H9 (cell line): ENCODE results near the gene CFAP100. TPM values are rescaled to one million over a fixed set of nuclear protein-coding genes. Genes with fewer than 3 reads are reported as not detected.

Experiments
- DNase-seq: peaks from one replicate; pipeline ENCODE4 v3.0.0-alpha.2; 2017
- H2AFZ ChIP-seq: one replicate; pipeline ENCODE4 v1.6.1; 2013; ENCODE audit warnings: mild to moderate bottlenecking, low read length, control low read depth, moderate library complexity
- H2AK5ac ChIP-seq: 2 replicates; pipeline ENCODE4 v1.6.1; 2013; ENCODE audit warnings: low read length, control low read depth, mixed read lengths; ENCODE audit not compliant: insufficient read length
- H2BK120ac ChIP-seq: one replicate; pipeline ENCODE4 v1.6.1; 2013; ENCODE audit warnings: low read depth, mild to moderate bottlenecking, low read length, control low read depth, inconsistent platforms; ENCODE audit not compliant: poor library complexity, severe bottlenecking
- H2BK12ac ChIP-seq: 2 replicates; pipeline ENCODE4 v1.6.1; 2013; ENCODE audit warnings: low read length, control low read depth, mixed read lengths, low read depth; ENCODE audit not compliant: insufficient read length
- H2BK15ac ChIP-seq: 2 replicates; pipeline ENCODE4 v1.6.1; 2013; ENCODE audit warnings: low read depth, low read length, control low read depth
- H2BK20ac ChIP-seq: one replicate; pipeline ENCODE4 v1.6.1; 2013; ENCODE audit warnings: low read depth, mild to moderate bottlenecking, low read length, control low read depth, inconsistent platforms; ENCODE audit not compliant: poor library complexity, severe bottlenecking
- H2BK5ac ChIP-seq: 2 replicates; pipeline ENCODE4 v1.6.1; 2013; ENCODE audit warnings: low read length, control low read depth, mixed read lengths; ENCODE audit not compliant: insufficient read length
- H3K14ac ChIP-seq: 2 replicates; pipeline ENCODE4 v1.6.1; 2013; ENCODE audit warnings: low read length, control low read depth; ENCODE audit not compliant: insufficient read depth
- H3K18ac ChIP-seq: 2 replicates; pipeline ENCODE4 v1.6.1; 2013; ENCODE audit warnings: low read depth, mild to moderate bottlenecking, mixed read lengths, low read length, control low read depth; ENCODE audit not compliant: insufficient read length
- H3K23ac ChIP-seq: 2 replicates; pipeline ENCODE4 v1.6.1; 2013; ENCODE audit warnings: low read length, control low read depth, mixed read lengths, low read depth; ENCODE audit not compliant: insufficient read length
- H3K23me2 ChIP-seq: 2 replicates; pipeline ENCODE4 v1.6.1; 2013; ENCODE audit warnings: low read depth, mild to moderate bottlenecking, mixed read lengths, low read length, control low read depth; ENCODE audit not compliant: insufficient read length, poor library complexity, severe bottlenecking
- H3K27ac ChIP-seq: 2 replicates; pipeline ENCODE4 v1.5.1; 2013; ENCODE audit warnings: low read length, control low read depth, mixed read lengths, low read depth; ENCODE audit not compliant: insufficient read length
- H3K27me3 ChIP-seq: 2 replicates; pipeline ENCODE4 v1.6.1; 2013; ENCODE audit warnings: low read length, control low read depth, inconsistent platforms; ENCODE audit not compliant: insufficient read depth
- H3K4ac ChIP-seq: 2 replicates; pipeline ENCODE4 v1.6.1; 2013; ENCODE audit warnings: low read depth, mild to moderate bottlenecking, control low read depth, inconsistent platforms, low read length, moderate library complexity
- H3K4me1 ChIP-seq: 2 replicates; pipeline ENCODE4 v1.6.1; 2013; ENCODE audit warnings: low read length, control low read depth, inconsistent platforms; ENCODE audit not compliant: insufficient read depth
- H3K4me2 ChIP-seq: 2 replicates; pipeline ENCODE4 v1.6.1; 2013; ENCODE audit warnings: low read length, control low read depth, mixed read lengths; ENCODE audit not compliant: insufficient read length, insufficient read depth
- H3K56ac ChIP-seq: 2 replicates; pipeline ENCODE4 v1.6.1; 2013; ENCODE audit warnings: low read depth, mild to moderate bottlenecking, mixed read lengths, low read length, control low read depth; ENCODE audit not compliant: insufficient read length
- H3K79me1 ChIP-seq: 2 replicates; pipeline ENCODE4 v1.6.1; 2013; ENCODE audit warnings: low read depth, mild to moderate bottlenecking, moderate library complexity, low read length, control low read depth, inconsistent platforms; ENCODE audit not compliant: insufficient read depth, poor library complexity, severe bottlenecking
- H3K79me2 ChIP-seq: 2 replicates; pipeline ENCODE4 v1.6.1; 2013; ENCODE audit warnings: low read length, control low read depth, inconsistent platforms; ENCODE audit not compliant: insufficient read depth
- H3K9ac ChIP-seq: 2 replicates; pipeline ENCODE4 v1.6.1; 2013; ENCODE audit warnings: low read length, control low read depth, mixed read lengths; ENCODE audit not compliant: insufficient read length; ENCODE audit errors: extremely low read depth
- H3K9me3 ChIP-seq: one replicate; pipeline ENCODE4 v1.6.1; 2013; ENCODE audit warnings: low read depth, low read length, inconsistent platforms; ENCODE audit not compliant: control insufficient read depth
- H3T11ph ChIP-seq: one replicate; pipeline ENCODE4 v1.6.1; 2013; ENCODE audit warnings: mild to moderate bottlenecking, low read length, control low read depth, inconsistent platforms
- H4K20me1 ChIP-seq: one replicate; pipeline ENCODE4 v1.6.1; 2013; ENCODE audit not compliant: control insufficient read depth, insufficient read length, insufficient read depth
- H4K5ac ChIP-seq: 2 replicates; pipeline ENCODE4 v1.6.1; 2013; ENCODE audit warnings: low read depth, mild to moderate bottlenecking, mixed read lengths, low read length, control low read depth; ENCODE audit not compliant: insufficient read length
- H4K8ac ChIP-seq: replicated peaks from 2 replicates; pipeline ENCODE4 v1.6.1; 2013; ENCODE audit warnings: low read length, control low read depth, mixed read lengths, low read depth; ENCODE audit not compliant: insufficient read length
- H4K91ac ChIP-seq: 2 replicates; pipeline ENCODE4 v1.6.1; 2013; ENCODE audit warnings: low read depth, mild to moderate bottlenecking, moderate library complexity, mixed read lengths, low read length, control low read depth; ENCODE audit not compliant: insufficient read length
- H3K27ac Mint-ChIP-seq, 3 experiments: 2 replicates in 2 of 3; 3 replicates in 1 of 3; pipeline ENCODE4 v1.8.0; 2020 to 2021; ENCODE audit warnings: mixed read lengths in 3 of 3, mild to moderate bottlenecking in 1 of 3, moderate library complexity in 1 of 3
- H3K27me3 Mint-ChIP-seq: 2 replicates; pipeline ENCODE4 v1.8.0; 2021; ENCODE audit warnings: low read depth, mild to moderate bottlenecking, moderate library complexity, mixed read lengths
- H3K36me3 Mint-ChIP-seq, 3 experiments: 2 replicates in 2 of 3; 3 replicates in 1 of 3; pipeline ENCODE4 v1.8.0; 2020 to 2021; ENCODE audit warnings: low read depth in 3 of 3, mixed read lengths in 3 of 3; ENCODE audit not compliant: insufficient read depth in 1 of 3
- H3K4me1 Mint-ChIP-seq, 2 experiments: 2 replicates each; pipeline ENCODE4 v1.8.0; 2020; ENCODE audit warnings: mixed read lengths in 2 of 2
- H3K4me3 Mint-ChIP-seq, 2 experiments: 2 replicates in 1 of 2; 3 replicates in 1 of 2; pipeline ENCODE4 v1.8.0; 2020 to 2021; ENCODE audit warnings: mild to moderate bottlenecking in 2 of 2, mixed read lengths in 2 of 2, moderate library complexity in 1 of 2
- H3K9me3 Mint-ChIP-seq, 2 experiments: 2 replicates in 1 of 2; 3 replicates in 1 of 2; pipeline ENCODE4 v1.8.0; 2020; ENCODE audit warnings: mild to moderate bottlenecking in 2 of 2, mixed read lengths in 2 of 2, moderate library complexity in 1 of 2
- CTCF ChIP-seq: fragments of 200-600 bp; sonication (generic); conservative IDR thresholded peaks from 3 replicates; pipeline ENCODE4 v1.8.0; 2021; ENCODE audit warnings: antibody characterized with exemption, mild to moderate bottlenecking
- WGBS: extraction: QIAGEN DNeasy Blood & Tissue Kit; methylation state at CpG from one replicate; pipeline ENCODE4 v1.1.7; 2013; ENCODE audit warnings: missing lambda C conversion rate, low lambda C conversion rate, mixed read lengths; ENCODE audit not compliant: insufficient read length; ENCODE audit errors: extremely low coverage; 5-methylcytosine and 5-hydroxymethylcytosine counted together
- total RNA-seq: library from RNA; stranded (reverse); gene quantifications from 2 replicates; pipeline ENCODE4 v1.2.1, GENCODE V29; 2021

CFAP100 gene
- total RNA-seq, 1 experiment from 2014 or later = 0.44 TPM

DNA sequence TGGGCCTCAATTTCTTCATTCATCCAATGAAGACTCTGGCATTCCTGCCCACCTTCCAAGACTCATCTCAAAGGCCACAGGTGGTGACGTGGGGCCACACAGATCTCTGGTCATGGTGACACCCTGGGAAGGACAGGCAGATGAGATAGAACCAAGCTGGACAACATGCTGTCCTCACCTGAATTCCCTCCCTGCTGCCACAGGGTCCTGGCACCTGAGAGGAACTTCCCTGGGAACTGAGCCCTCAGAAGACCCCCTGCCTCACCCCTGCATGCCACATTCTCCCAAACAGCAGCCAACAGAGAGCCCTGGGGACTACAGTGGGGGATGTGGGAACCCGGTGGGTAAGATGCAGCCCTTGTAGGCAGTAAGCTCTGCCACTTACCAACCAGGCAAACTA is 48.2 kb upstream of the CFAP100 start:
- no CpG with 5 or more reads among the region's 2 CpGs for WGBS
- no peak overlapping the region for H2BK20ac ChIP-seq

More for the DNA sequence above, 48.2 kb upstream of the CFAP100 start:
- Histone ChIP-seq H4K20me1 (no peaks in the 10 kb centered on the region), H2AFZ (no peak overlapping the region), H3K79me1 (no peaks in the 10 kb centered on the region), H4K91ac (no peak overlapping the region), H4K5ac (no peak overlapping the region), H4K8ac (no peak overlapping the region), H3K18ac (no peak overlapping the region), H3K4ac (no peak overlapping the region), H3K79me2 (no peaks in the 10 kb centered on the region), H3K56ac (no peak overlapping the region), H2BK120ac (no peak overlapping the region), H3K4me2 (no peak overlapping the region), H3K9ac (no peak overlapping the region), H2BK12ac (no peak overlapping the region), H2BK5ac (no peak overlapping the region), H3K4me1 (no peaks in the 10 kb centered on the region), H3K27me3 (no peaks in the 10 kb centered on the region), H3K9me3 (no peaks in the 10 kb centered on the region), H3K23me2 (no peaks in the 10 kb centered on the region), H3T11ph (no peak overlapping the region), H3K14ac (no peak overlapping the region), H3K27ac (no peak overlapping the region), H2BK15ac (no peak overlapping the region), H2AK5ac (no peak overlapping the region), H3K23ac (no peak overlapping the region)
- no peak for DNase-seq
- Mint-ChIP-seq H3K27me3 (no peaks in the 10 kb centered on the region; the same call in 1 of the 2 replicates), H3K4me1 (peaks cover 6 to 11% of the 10 kb centered on the region in 2 experiments), H3K4me3 (no peak overlapping the region), H3K36me3 (peaks cover 5 to 17% (median 6%) of the 10 kb centered on the region in 3 experiments; a peak in 6 of 7 replicates), H3K9me3 (no peaks in the 10 kb centered on the region), H3K27ac (no peak overlapping the region; a peak in 1 of 7 replicates)
- no peak for TF ChIP-seq CTCF
